KMS-11 (cell line): ENCODE data around the gene YWHAQ.

Experiments used
- H2AFZ ChIP-seq: fragments of 200-600 bp; sonication (generic); 2 replicates; pipeline ENCODE4 v1.6.1; 2016; ENCODE audit warnings: antibody characterized with exemption, mixed run types, low read depth
- H3K27ac ChIP-seq: fragments of 200-600 bp; sonication (generic); 2 replicates; pipeline ENCODE4 v1.6.1; 2016; ENCODE audit warnings: mild to moderate bottlenecking, mixed run types
- H3K27me3 ChIP-seq: fragments of 200-600 bp; sonication (generic); 2 replicates; pipeline ENCODE4 v1.6.1; 2017; ENCODE audit warnings: mild to moderate bottlenecking, low read depth, mixed run types, moderate library complexity; ENCODE audit not compliant: insufficient read depth
- H3K36me3 ChIP-seq: fragments of 200-600 bp; sonication (generic); 2 replicates; pipeline ENCODE4 v1.6.1; 2017; ENCODE audit warnings: mild to moderate bottlenecking, mixed run types; ENCODE audit not compliant: insufficient read depth
- H3K4me1 ChIP-seq: fragments of 200-600 bp; sonication (generic); 2 replicates; pipeline ENCODE4 v1.6.1; 2016; ENCODE audit warnings: mild to moderate bottlenecking, low read depth, mixed run types; ENCODE audit not compliant: poor library complexity, severe bottlenecking
- H3K4me2 ChIP-seq: fragments of 200-600 bp; sonication (generic); 2 replicates; pipeline ENCODE4 v1.7.0; 2016; ENCODE audit warnings: mild to moderate bottlenecking, mixed run types
- H3K4me3 ChIP-seq: fragments of 200-600 bp; sonication (generic); IDR thresholded peaks from 2 replicates; pipeline ENCODE4 v1.6.1; 2017; ENCODE audit warnings: low read depth, low read length, mixed read lengths; ENCODE audit not compliant: insufficient read depth
- H3K79me2 ChIP-seq: fragments of 200-600 bp; sonication (generic); 2 replicates; pipeline ENCODE4 v1.6.1; 2016; ENCODE audit warnings: low read depth, mixed run types; ENCODE audit not compliant: insufficient read depth
- H3K9ac ChIP-seq: fragments of 200-600 bp; sonication (generic); 2 replicates; pipeline ENCODE4 v1.6.1; 2016; ENCODE audit warnings: mild to moderate bottlenecking, mixed run types
- H4K20me1 ChIP-seq: fragments of 200-600 bp; sonication (generic); 2 replicates; pipeline ENCODE4 v1.6.1; 2016; ENCODE audit warnings: mild to moderate bottlenecking, mixed run types; ENCODE audit not compliant: insufficient read depth
- CTCF ChIP-seq: fragments of 200-600 bp; sonication (generic); conservative IDR thresholded peaks from 2 replicates; pipeline ENCODE4 v1.6.1; 2017; ENCODE audit warnings: low read depth, mild to moderate bottlenecking, antibody characterized with exemption, low read length, moderate library complexity, mixed read lengths

YWHAQ gene

DNA sequence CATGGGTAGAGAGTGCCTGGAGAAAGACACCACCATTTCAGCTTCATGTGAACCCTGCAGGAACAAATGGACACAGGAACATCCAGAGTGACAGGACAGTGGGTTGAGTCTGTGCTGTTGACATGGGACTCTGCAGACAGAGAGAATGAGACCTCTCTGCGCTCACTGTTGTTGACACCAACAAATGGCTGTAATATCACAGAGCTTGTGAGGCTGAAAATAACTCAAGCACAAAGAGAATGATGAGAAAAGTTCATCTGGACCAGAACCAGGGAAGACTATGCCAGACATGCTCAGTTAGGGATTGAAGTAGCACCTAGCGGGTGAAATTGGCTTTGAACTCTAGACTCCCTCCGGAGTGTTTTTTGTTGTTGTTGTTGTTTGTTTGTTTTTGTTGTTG lies 37.0 kb upstream of the YWHAQ start:
- H3K79me2 ChIP-seq: no peaks in the 10 kb centered on the region
- no peaks in the 10 kb centered on the region for H3K27me3 ChIP-seq
- no peak overlapping the region for H3K27ac ChIP-seq
- H2AFZ ChIP-seq: no peak overlapping the region
- no peak overlapping the region for H3K4me2 ChIP-seq
- H4K20me1 ChIP-seq: no peaks in the 10 kb centered on the region
- H3K4me3 ChIP-seq: no peak overlapping the region
- no peak for TF ChIP-seq CTCF
- H3K36me3 ChIP-seq: no peaks in the 10 kb centered on the region
- H3K9ac ChIP-seq: no peak overlapping the region
- H3K4me1 ChIP-seq: peaks cover 25% of the 10 kb centered on the region

GRCh38 chr2:9666306-9666705 lies 35.5 kb upstream of the YWHAQ start:
- no peaks in the 10 kb centered on the region for H3K36me3 ChIP-seq

GRCh38 chr2:9665898-9666297 lies 35.1 kb upstream of the YWHAQ start:
- Histone ChIP-seq H3K4me1 (peaks cover 45% of the 10 kb centered on the region), H3K36me3 (no peaks in the 10 kb centered on the region), H4K20me1 (no peaks in the 10 kb centered on the region), H3K27ac (no peak overlapping the region), H3K79me2 (no peaks in the 10 kb centered on the region), H2AFZ (no peak overlapping the region), H3K4me2 (no peak overlapping the region), H3K4me3 (no peak overlapping the region), H3K9ac (no peak overlapping the region), H3K27me3 (no peaks in the 10 kb centered on the region)
- no peak for TF ChIP-seq CTCF

More at GRCh38 chr2:9666306-9666705, 35.5 kb upstream of the YWHAQ start:
- Histone ChIP-seq H3K4me3 (no peak overlapping the region), H4K20me1 (no peaks in the 10 kb centered on the region), H2AFZ (no peak overlapping the region), H3K79me2 (no peaks in the 10 kb centered on the region), H3K4me2 (no peak overlapping the region), H3K27me3 (no peaks in the 10 kb centered on the region), H3K4me1 (peaks cover 41% of the 10 kb centered on the region), H3K9ac (no peak overlapping the region), H3K27ac (no peak overlapping the region)
- TF ChIP-seq CTCF: no peak

DNA sequence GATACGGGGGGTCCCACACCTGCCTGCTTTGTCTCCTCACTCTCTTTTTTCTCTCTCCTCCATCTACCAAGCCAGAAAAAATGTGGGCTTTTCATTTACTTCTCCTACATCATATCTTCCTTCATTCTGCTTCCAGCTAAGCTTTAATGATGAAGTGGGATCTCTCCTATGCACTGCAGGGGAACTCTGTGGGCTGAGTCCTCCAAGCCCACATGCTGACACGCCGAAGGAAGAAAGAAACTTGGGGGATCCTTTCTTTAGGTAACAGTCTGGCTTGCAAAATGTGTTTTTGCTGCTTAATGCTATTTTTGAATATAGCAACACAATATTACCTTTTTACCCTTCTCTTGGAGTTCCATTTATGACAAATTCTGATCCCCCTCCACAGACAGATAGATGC lies 33.6 kb upstream of the YWHAQ start:
- Histone ChIP-seq H3K27me3 (no peaks in the 10 kb centered on the region), H3K4me1 (peaks cover 45% of the 10 kb centered on the region), H2AFZ (0 out of 2 replicates have a peak overlapping the region, but pooled peaks have one; percentile 7), H4K20me1 (no peaks in the 10 kb centered on the region), H3K4me2 (peak overlapping the region; percentile 90), H3K4me3 (no peak overlapping the region), H3K9ac (no peak overlapping the region), H3K27ac (peak overlapping the region; percentile 75), H3K36me3 (no peaks in the 10 kb centered on the region), H3K79me2 (no peaks in the 10 kb centered on the region)
- TF ChIP-seq CTCF: no peak
